GM12878 (cell line): ENCODE results near the gene AGK. TPM values are rescaled to one million over a fixed set of nuclear protein-coding genes. Genes with fewer than 3 reads are reported as not detected.

ENCODE experiments used
- BCL11A ChIP-seq: IDR thresholded peaks from 2 replicates; pipeline ENCODE4 v1.6.1; 2011; ENCODE audit warnings: low read depth, low read length
- BCLAF1 ChIP-seq: fragments of 450-650 bp; IDR thresholded peaks from 2 replicates; pipeline ENCODE4 v1.6.1; 2017; ENCODE audit warnings: antibody characterized with exemption, mild to moderate bottlenecking, moderate library complexity
- CHD2 ChIP-seq: IDR thresholded peaks from 2 replicates; pipeline ENCODE4 v1.6.1; 2011; ENCODE audit warnings: low read depth, low read length, improper control_type of control experiment, borderline replicate concordance
- CREM ChIP-seq: IDR thresholded peaks from 2 replicates; pipeline ENCODE4 v1.6.1; 2014; ENCODE audit warnings: antibody characterized with exemption, low read depth
- FOS ChIP-seq: IDR thresholded peaks from 3 replicates; pipeline ENCODE4 v1.6.1; 2011; ENCODE audit warnings: borderline replicate concordance; ENCODE audit not compliant: insufficient read length; ENCODE audit errors: extremely low read depth
- FOXM1 ChIP-seq: IDR thresholded peaks from 2 replicates; pipeline ENCODE4 v1.6.1; 2012; ENCODE audit warnings: low read depth, mild to moderate bottlenecking, inconsistent platforms, low read length, moderate library complexity
- IRF4 ChIP-seq: IDR thresholded peaks from 2 replicates; pipeline ENCODE4 v1.6.1; 2011; ENCODE audit warnings: low read depth, low read length
- MXI1 ChIP-seq: fragments of 150-350 bp; IDR thresholded peaks from 2 replicates; pipeline ENCODE4 v1.6.1; 2011; ENCODE audit warnings: low read depth, mild to moderate bottlenecking, inconsistent platforms, low read length, improper control_type of control experiment
- NFYB ChIP-seq: IDR thresholded peaks from 2 replicates; pipeline ENCODE4 v1.6.1; 2011; ENCODE audit warnings: low read depth, mild to moderate bottlenecking, low read length, improper control_type of control experiment, moderate library complexity; ENCODE audit not compliant: insufficient read depth
- NR2F1 ChIP-seq: fragments of 450-650 bp; conservative IDR thresholded peaks from 2 replicates; pipeline ENCODE4 v1.6.1; 2017; ENCODE audit warnings: mild to moderate bottlenecking
- PAX5 ChIP-seq: IDR thresholded peaks from 2 replicates; pipeline ENCODE4 v1.6.1; 2011; ENCODE audit warnings: low read depth, low read length, borderline replicate concordance
- RUNX3 ChIP-seq: IDR thresholded peaks from 2 replicates; pipeline ENCODE4 v1.6.1; 2012; ENCODE audit warnings: low read length, inconsistent platforms
- SRF ChIP-seq, 2 experiments: IDR thresholded peaks; 2 replicates each; pipeline ENCODE4 v1.6.1; 2011; ENCODE audit warnings: low read depth in 2 of 2, low read length in 2 of 2, mild to moderate bottlenecking in 1 of 2, moderate library complexity in 1 of 2
- TCF7 ChIP-seq: IDR thresholded peaks from 2 replicates; pipeline ENCODE4 v1.6.1; 2014; ENCODE audit warnings: antibody characterized with exemption, borderline replicate concordance
- WRNIP1 ChIP-seq: IDR thresholded peaks from 2 replicates; pipeline ENCODE4 v1.6.1; 2011; ENCODE audit warnings: low read depth, low read length, improper control_type of control experiment, borderline replicate concordance
- ZNF24 ChIP-seq: fragments of 450-650 bp; IDR thresholded peaks from 2 replicates; pipeline ENCODE4 v1.6.1; 2017; ENCODE audit warnings: antibody characterized with exemption, mild to moderate bottlenecking
- polyA plus RNA-seq, 11 experiments: library from polyadenylated mRNA; depleted of rRNA in 4 of 11; unstranded in 6 of 11; stranded (reverse) in 5 of 11; fragments of >200 nt; fragmentation: Nextera tagmentation in 4 of 11; fragmentation: Illumina TruSeq in 1 of 11; extraction: Ambion mirVana in 4 of 11; extraction: Trizol in 1 of 11; gene quantifications; 1 replicate in 1 of 11; 2 replicates in 10 of 11; pipeline versions ENCODE4 v1.2.1 to v1.2.3, GENCODE V29; 2011 to 2016; ENCODE audit warnings: inconsistent platforms in 2 of 11, missing spikeins in 2 of 11, low read depth in 1 of 11
- total RNA-seq, 4 experiments: library from RNA; depleted of rRNA in 3 of 4; stranded (reverse); fragments of >200 nt in 3 of 4; fragmentation: Illumina TruSeq in 1 of 4; extraction: Trizol in 1 of 4; gene quantifications; 2 replicates each; pipeline versions ENCODE4 v1.2.1 to v1.2.3, GENCODE V29; 2013 to 2021
- TF ChIP-seq, protein P1 (sequence below), 3 experiments: IDR thresholded peaks in 2 of 3; conservative IDR thresholded peaks in 1 of 3; 2 replicates each; pipeline ENCODE4 v1.5.1; 2011; ENCODE audit warnings: low read depth in 3 of 3, low read length in 3 of 3, mild to moderate bottlenecking in 3 of 3, control low read depth in 2 of 3, moderate library complexity in 2 of 3, inconsistent platforms in 1 of 3, mixed read lengths in 1 of 3; ENCODE audit not compliant: control insufficient read depth in 2 of 3, insufficient read depth in 1 of 3; ENCODE audit errors: extremely low read depth in 1 of 3
- TF ChIP-seq, protein P2 (sequence below): IDR thresholded peaks from 2 replicates; pipeline ENCODE4 v1.6.1; 2012; ENCODE audit warnings: improper control_type of control experiment, low read depth, low read length; ENCODE audit not compliant: insufficient replicate concordance
- TF ChIP-seq, protein P3 (sequence below): fragments of 450-650 bp; IDR thresholded peaks from 2 replicates; pipeline ENCODE4 v1.6.1; 2016; ENCODE audit warnings: mild to moderate bottlenecking

AGK gene
- total and polyA plus RNA-seq, 10 of the 15 experiments (the other 5 are each of a cell fraction or from before 2014, with no cell fraction given) = 32.5 to 85.6 (median 47.8) TPM

- TF ChIP-seq BCLAF1 = no peak
- TF ChIP-seq PAX5 = peak; percentile 56; the same call in 1 of the 2 replicates
- no peak for TF ChIP-seq NFYB
- TF ChIP-seq RUNX3 = peak; percentile 100
- TF ChIP-seq FOXM1 = peak; percentile 93; the same call in 1 of the 2 replicates
- peak; percentile 91 for TF ChIP-seq IRF4
- no peak; the same call in 1 of the 2 replicates for TF ChIP-seq ZNF24
- TF ChIP-seq MXI1 = peak; percentile 46; the same call in 1 of the 2 replicates
- TF ChIP-seq TCF7 = peak; percentile 99
- TF ChIP-seq SRF (IDR thresholded peaks at IDR 0.05; ENCODE audit: low read depth in 2 of 2, low read length in 2 of 2) = no peak
- TF ChIP-seq, protein P1, sequence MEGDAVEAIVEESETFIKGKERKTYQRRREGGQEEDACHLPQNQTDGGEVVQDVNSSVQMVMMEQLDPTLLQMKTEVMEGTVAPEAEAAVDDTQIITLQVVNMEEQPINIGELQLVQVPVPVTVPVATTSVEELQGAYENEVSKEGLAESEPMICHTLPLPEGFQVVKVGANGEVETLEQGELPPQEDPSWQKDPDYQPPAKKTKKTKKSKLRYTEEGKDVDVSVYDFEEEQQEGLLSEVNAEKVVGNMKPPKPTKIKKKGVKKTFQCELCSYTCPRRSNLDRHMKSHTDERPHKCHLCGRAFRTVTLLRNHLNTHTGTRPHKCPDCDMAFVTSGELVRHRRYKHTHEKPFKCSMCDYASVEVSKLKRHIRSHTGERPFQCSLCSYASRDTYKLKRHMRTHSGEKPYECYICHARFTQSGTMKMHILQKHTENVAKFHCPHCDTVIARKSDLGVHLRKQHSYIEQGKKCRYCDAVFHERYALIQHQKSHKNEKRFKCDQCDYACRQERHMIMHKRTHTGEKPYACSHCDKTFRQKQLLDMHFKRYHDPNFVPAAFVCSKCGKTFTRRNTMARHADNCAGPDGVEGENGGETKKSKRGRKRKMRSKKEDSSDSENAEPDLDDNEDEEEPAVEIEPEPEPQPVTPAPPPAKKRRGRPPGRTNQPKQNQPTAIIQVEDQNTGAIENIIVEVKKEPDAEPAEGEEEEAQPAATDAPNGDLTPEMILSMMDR (IDR thresholded peaks at IDR 0.05 in 2 of 3, conservative IDR thresholded peaks at IDR 0.05 in 1 of 3; ENCODE audit: control insufficient read depth in 2 of 3, extremely low read depth in 1 of 3, insufficient read depth in 1 of 3, low read depth in 3 of 3, low read length in 3 of 3) = no peak
- TF ChIP-seq NR2F1 = peak; percentile 96
- TF ChIP-seq, protein P2, sequence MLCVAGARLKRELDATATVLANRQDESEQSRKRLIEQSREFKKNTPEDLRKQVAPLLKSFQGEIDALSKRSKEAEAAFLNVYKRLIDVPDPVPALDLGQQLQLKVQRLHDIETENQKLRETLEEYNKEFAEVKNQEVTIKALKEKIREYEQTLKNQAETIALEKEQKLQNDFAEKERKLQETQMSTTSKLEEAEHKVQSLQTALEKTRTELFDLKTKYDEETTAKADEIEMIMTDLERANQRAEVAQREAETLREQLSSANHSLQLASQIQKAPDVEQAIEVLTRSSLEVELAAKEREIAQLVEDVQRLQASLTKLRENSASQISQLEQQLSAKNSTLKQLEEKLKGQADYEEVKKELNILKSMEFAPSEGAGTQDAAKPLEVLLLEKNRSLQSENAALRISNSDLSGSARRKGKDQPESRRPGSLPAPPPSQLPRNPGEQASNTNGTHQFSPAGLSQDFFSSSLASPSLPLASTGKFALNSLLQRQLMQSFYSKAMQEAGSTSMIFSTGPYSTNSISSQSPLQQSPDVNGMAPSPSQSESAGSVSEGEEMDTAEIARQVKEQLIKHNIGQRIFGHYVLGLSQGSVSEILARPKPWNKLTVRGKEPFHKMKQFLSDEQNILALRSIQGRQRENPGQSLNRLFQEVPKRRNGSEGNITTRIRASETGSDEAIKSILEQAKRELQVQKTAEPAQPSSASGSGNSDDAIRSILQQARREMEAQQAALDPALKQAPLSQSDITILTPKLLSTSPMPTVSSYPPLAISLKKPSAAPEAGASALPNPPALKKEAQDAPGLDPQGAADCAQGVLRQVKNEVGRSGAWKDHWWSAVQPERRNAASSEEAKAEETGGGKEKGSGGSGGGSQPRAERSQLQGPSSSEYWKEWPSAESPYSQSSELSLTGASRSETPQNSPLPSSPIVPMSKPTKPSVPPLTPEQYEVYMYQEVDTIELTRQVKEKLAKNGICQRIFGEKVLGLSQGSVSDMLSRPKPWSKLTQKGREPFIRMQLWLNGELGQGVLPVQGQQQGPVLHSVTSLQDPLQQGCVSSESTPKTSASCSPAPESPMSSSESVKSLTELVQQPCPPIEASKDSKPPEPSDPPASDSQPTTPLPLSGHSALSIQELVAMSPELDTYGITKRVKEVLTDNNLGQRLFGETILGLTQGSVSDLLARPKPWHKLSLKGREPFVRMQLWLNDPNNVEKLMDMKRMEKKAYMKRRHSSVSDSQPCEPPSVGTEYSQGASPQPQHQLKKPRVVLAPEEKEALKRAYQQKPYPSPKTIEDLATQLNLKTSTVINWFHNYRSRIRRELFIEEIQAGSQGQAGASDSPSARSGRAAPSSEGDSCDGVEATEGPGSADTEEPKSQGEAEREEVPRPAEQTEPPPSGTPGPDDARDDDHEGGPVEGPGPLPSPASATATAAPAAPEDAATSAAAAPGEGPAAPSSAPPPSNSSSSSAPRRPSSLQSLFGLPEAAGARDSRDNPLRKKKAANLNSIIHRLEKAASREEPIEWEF = peak; percentile 69
- peak; percentile 85 for TF ChIP-seq CREM
- no peak for TF ChIP-seq FOS
- TF ChIP-seq, protein P3, sequence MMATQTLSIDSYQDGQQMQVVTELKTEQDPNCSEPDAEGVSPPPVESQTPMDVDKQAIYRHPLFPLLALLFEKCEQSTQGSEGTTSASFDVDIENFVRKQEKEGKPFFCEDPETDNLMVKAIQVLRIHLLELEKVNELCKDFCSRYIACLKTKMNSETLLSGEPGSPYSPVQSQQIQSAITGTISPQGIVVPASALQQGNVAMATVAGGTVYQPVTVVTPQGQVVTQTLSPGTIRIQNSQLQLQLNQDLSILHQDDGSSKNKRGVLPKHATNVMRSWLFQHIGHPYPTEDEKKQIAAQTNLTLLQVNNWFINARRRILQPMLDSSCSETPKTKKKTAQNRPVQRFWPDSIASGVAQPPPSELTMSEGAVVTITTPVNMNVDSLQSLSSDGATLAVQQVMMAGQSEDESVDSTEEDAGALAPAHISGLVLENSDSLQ = peak; percentile 12; the same call in 1 of the 2 replicates
- no peak for TF ChIP-seq WRNIP1
- TF ChIP-seq CHD2 = peak; percentile 49; the same call in 1 of the 2 replicates
- peak; percentile 95 for TF ChIP-seq BCL11A
Observed at GRCh38 chr7:141558544-141559183, 7.5 kb downstream of the AGK start (continued).
